NCI-H1417 treated with DMSO at 0.1 percent for 48 hours (cell line): ENCODE results near the gene CLEC4F.
A peak's percentile ranks its signal among the peaks of the same experiment; 100 is the strongest.
"Not testable (repeated sequence)": the region's sequence is repeated elsewhere in the genome, so short reads cannot be mapped to it uniquely, and the experiment has no call there.

Source experiments
- DNase-seq: peaks from one replicate; lab custom pipeline; 2025; lab: John Stamatoyannopoulos, UW

The CLEC4F gene

GRCh38 chr2:70826696-70827350 lies 6.4 kb upstream of the CLEC4F start:
- no peak for DNase-seq

GRCh38 chr2:70823249-70823648 lies 2.9 kb upstream of the CLEC4F start:
- no peak for DNase-seq

DNA sequence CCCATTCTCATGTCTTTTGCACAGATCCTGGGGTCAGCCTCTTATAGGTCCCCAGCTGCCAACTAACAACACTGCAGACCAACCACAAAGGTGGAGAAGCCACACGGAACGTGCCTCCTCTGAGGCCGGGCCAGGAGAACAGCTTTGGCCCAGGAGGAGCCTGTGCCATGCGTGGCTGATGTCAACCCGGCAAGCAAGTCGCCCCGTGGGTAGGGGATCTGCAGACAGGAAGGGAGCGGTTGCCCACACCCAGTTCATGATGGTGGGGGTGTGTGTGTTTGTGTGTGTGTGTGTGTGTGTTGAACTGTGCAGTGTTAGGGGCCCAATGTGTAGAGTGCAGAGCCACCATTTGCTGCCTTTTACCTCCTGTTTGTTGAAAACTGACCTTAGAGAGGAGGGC lies 2.4 kb upstream of the CLEC4F start:
- no peak for DNase-seq

- no peak for DNase-seq
These were observed 3.0 kb downstream of the CLEC4F start for GRCh38 chr2:70817284-70817954.

DNA sequence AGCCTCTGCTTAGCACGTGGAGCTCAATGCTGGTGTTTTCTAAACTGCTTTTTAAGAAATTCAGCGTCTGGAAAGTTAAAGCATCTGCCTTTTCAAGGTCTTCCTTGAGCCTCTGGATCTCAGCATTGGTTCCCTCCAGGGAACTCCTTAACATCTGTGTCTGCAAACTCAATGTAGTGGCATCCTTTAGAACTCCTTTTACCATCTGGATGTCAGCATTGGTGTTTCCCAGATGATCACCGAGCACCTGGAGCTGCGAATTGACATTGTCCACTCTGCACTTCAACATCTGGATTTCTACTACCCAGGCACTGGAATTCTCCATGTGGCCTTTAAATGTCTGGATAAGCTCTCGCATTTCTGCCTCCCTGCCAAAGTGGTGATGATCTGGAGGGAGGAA lies 3.7 kb downstream of the CLEC4F start:
- no peak for DNase-seq

DNA sequence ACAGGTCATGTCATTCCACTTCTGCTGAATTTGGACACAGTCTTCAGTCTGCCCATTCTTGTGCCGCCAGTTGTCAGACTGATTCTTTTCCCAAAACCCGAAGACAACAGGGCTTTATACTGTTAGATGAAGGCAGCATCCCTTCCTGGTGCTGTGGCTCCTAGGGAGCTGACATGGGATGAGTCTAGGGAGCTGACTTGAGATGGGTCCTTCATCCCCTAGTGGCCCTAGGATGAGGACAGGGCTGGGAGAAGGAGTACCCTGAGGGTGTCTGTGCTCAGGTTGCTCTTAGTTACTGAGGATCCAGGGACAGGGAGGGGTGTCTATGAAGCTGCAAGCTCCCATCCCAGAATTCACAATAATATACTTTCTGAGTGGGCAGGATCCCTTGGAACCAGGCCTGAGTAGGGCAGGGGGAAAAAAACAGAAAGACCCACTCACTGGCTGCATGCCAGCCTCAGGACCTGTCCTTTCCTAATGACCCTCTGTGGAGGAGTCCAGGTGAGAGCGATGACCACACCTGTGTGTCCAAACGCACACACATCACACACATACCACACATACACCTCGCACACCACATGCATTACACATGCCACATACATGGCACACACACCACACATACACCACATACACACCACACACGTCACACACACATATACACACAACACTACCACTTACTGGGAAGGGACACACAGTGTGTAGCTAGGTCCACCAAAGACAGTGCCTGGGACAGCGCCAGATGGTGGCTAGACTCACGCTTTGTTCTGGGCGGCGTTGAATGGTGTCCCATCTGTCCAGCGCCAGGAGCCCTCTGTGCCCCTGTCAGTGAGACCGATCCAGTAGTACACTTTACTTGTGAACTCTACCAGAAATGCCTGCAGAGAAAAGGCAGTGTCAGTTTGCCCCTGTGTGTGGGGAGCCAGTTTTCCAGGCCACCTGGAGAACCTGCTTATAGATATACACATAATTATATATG lies 11.1 kb downstream of the CLEC4F start:
- no peak for DNase-seq

DNA sequence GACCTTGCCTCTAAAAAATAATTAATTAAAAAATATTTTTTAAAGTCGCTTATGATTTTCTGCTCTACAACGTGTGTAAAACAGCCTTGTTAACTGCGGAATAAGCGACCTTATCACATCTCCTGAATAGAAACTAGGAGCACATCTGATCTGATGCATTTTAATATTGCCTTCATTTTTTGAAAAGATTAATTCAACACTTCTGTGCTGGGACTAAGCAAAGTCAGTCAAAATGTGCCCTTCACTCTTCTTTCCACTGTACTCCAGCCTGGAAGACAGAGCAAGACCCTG lies 12.6 kb downstream of the CLEC4F start:
- no peak for DNase-seq

DNA sequence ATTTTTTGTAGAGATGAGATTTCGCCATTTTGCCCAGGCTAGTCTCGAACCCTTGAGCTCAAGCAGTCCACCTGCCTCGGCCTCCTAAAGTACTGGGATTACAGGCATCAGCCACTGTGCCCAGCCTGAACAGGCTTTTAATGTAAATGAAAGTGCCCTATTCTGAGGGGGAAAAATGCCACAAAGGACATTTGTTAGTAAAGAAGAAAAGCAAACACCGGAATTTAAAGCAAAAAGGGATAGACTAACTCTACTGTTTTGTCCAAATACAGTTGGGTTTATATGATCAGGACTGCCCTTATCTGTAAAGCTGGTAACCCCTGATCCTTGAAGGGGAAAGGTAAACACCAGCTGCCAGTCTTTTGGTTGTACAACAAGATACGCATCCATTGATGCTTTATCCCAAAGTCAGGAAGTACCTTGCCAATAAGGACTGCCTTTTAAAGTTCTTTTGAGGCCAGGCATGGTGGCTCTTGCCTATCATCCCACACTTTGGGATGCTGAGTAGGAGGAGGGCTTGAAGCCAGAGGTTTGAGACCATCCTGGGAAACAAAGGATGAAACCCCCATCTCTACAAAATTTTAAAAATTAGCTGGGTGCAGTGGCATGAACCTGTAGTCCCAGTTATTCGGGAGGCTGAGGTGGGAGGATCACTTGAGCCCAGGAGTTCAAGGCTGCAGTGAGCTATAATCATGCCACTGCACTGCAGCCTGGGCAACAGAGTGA lies 13.1 kb downstream of the CLEC4F start:
- no peak for DNase-seq

GRCh38 chr2:70806620-70807019 lies 13.8 kb downstream of the CLEC4F start:
- no peak for DNase-seq

- DNase-seq = peak; percentile 37
These were observed 14.4 kb downstream of the CLEC4F start for GRCh38 chr2:70806013-70806412.

DNA sequence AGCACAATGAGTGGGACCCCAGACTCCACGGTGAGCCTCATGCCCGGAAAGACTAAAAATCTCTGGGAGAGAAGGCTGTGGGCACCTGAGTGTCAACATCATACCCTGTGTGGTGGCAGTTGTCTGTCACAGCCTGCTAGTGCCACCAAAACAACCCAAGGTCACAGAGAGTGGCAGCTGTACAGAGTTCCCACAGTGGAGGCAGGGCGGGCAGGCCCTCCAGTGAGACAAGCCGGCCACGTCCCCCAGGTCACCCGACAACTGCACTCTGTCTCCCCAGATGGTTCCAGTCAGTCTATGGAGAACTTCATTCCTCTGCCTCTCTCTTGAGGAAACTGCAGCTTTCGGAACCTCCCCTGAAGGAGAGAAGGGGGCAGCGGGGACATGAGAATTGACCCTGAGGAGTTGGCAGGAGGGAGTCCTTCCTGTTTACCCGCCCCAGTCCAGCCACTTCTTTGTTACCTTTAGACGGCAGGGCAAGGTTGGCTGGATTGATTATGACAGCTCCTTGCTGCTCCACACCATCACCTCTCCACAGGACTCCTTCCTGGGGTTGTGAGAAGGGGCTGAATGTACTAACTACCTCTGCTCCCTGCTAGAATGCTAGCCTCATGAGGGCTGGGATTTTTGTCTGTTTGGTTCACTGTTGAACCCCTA lies 18.7 kb downstream of the CLEC4F start:
- no peak for DNase-seq

DNA sequence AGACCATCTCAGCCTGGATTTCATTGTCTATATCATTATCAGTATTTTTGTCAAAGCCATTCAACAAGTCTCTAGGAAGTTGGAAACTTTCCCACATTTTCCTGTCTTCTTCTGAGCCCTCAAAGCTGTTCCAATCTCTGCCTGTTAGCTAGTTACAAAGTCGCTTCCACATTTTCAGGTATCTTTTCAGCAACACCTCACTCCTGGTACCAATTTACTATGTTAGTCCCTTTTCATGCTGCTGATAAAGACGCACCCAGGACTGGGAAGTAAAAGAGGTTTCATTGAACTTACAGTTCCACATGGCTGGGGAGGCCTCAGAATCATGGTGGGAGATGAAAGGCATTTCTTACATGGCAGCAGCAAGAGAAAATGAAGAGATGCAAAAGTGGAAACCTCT lies 20.7 kb downstream of the CLEC4F start:
- no peak for DNase-seq

GRCh38 chr2:70797996-70798395 lies 22.4 kb downstream of the CLEC4F start:
- not testable (repeated sequence) for DNase-seq

GRCh38 chr2:70797506-70797905 lies 22.9 kb downstream of the CLEC4F start:
- DNase-seq = no peak

- no peak for DNase-seq
These were observed 24.1 kb downstream of the CLEC4F start for GRCh38 chr2:70796262-70796661.

- DNase-seq = no peak
These were observed 25.0 kb downstream of the CLEC4F start for GRCh38 chr2:70795164-70795995.

GRCh38 chr2:70793450-70793849 lies 26.9 kb downstream of the CLEC4F start:
- DNase-seq = no peak

- DNase-seq = no peak
These were observed 30.1 kb downstream of the CLEC4F start, which contains the start of gene FIGLA for GRCh38 chr2:70790136-70790828. FIGLA (minus strand) TSS chr2:70790643; CDS start chr2:70790638, 5 bp downstream.

DNA sequence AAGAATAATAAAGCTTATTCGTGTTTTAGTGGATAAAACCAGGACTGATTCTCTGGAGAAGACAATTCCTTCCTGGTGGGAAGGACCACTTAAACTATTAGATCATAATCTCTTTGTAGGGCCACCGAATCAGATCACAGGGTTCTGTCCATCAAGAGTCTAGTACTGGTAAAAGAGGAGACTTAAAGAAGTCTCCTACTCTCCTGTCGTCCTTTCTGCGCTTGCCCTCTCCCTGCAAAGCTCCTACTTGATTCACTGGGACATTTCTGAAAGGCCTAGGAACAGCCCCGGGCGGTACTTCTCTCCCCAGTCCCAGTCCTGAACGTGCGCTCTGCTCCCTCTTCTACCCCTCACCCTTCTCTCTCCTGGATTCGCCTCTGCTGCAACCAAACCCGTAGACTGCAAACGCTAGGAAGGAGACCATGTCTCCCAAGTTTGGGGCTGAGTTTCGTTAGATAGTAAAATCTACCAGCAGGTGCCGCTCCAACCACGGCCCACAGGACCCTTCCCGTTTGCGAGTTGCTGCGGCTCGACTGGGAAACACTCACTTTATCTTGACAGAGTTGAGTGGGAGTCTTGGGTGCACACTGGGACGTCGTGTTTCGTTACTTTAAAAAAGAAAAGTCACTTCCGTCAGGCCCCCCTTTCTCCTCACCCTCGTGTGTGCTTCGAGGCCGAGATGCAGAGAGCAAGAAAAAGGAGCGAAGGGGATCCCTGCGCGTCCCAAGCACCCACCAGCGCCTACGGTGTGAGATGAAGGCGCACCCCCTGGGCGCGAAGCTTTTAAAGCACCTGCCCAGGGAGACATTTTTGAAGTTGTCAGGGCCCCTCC lies 30.9 kb downstream of the CLEC4F start:
- DNase-seq = peak; percentile 30
